Neural cell (in vitro differentiated cells): ENCODE data around the gene ZNF474.

Source experiments
- CTCF ChIP-seq: fragments of 450-650 bp; IDR thresholded peaks from 2 replicates; pipeline ENCODE4 v1.5.1; 2014; ENCODE audit warnings: antibody characterized with exemption, mild to moderate bottlenecking, moderate library complexity; ENCODE audit not compliant: poor library complexity, severe bottlenecking
- EP300 ChIP-seq: fragments of 450-650 bp; conservative IDR thresholded peaks from 2 replicates; pipeline ENCODE4 v1.6.1; 2014; ENCODE audit warnings: antibody characterized with exemption, mild to moderate bottlenecking, moderate library complexity; ENCODE audit not compliant: poor library complexity, severe bottlenecking
- EZH2 ChIP-seq: fragments of 200-600, 300-800 bp; shearing (Covaris generic), sonication (generic); IDR thresholded peaks from 2 replicates; pipeline ENCODE4 v1.6.1; 2014; ENCODE audit warnings: antibody characterized with exemption, low read length, borderline replicate concordance, mild to moderate bottlenecking; ENCODE audit not compliant: insufficient read depth, poor library complexity, severe bottlenecking
- MXI1 ChIP-seq: fragments of 450-650 bp; conservative IDR thresholded peaks from 2 replicates; pipeline ENCODE4 v1.6.1; 2014; ENCODE audit warnings: antibody characterized with exemption, mild to moderate bottlenecking; ENCODE audit not compliant: poor library complexity, severe bottlenecking
- POLR2AphosphoS5 ChIP-seq: IDR thresholded peaks from 2 replicates; pipeline ENCODE4 v1.6.1; 2012
- RAD21 ChIP-seq: fragments of 450-650 bp; conservative IDR thresholded peaks from 2 replicates; pipeline ENCODE4 v1.6.1; 2014; ENCODE audit warnings: antibody characterized with exemption, mild to moderate bottlenecking, moderate library complexity
- REST ChIP-seq: IDR thresholded peaks from 2 replicates; pipeline ENCODE4 v1.6.1; 2012; ENCODE audit warnings: borderline replicate concordance

- no peak for TF ChIP-seq EZH2
- no peak for TF ChIP-seq POLR2AphosphoS5
- TF ChIP-seq CTCF: no peak
- TF ChIP-seq MXI1: no peak
- no peak for TF ChIP-seq RAD21
- no peak for TF ChIP-seq EP300
- TF ChIP-seq REST: no peak
These were observed 7.6 kb upstream of the ZNF474 start for GRCh38 chr5:122121479-122122465.
